C4-2B (cell line): ENCODE measurements around the gene HIVEP3.

Source experiments
- CTCF ChIP-seq: fragments of 450-650 bp; conservative IDR thresholded peaks from 2 replicates; pipeline ENCODE4 v1.5.1; 2017; ENCODE audit warnings: mild to moderate bottlenecking
- ZFX ChIP-seq: fragments of 450-650 bp; IDR thresholded peaks from 2 replicates; pipeline ENCODE4 v1.6.1; 2017

- TF ChIP-seq CTCF (no peak), ZFX (no peak)
Measured at GRCh38 chr1:41709873-41710272, 208.8 kb downstream of the HIVEP3 start.
